C4-2B (cell line): ENCODE results near the gene GABRA5.

ENCODE experiments used
- ZFX ChIP-seq: fragments of 450-650 bp; IDR thresholded peaks from 2 replicates; pipeline ENCODE4 v1.6.1; 2017
- TF ChIP-seq, protein P1 (sequence below): fragments of 450-650 bp; conservative IDR thresholded peaks from 2 replicates; pipeline ENCODE4 v1.5.1; 2017; ENCODE audit warnings: mild to moderate bottlenecking

GRCh38 chr15:26893351-26894065, 26.6 kb downstream of the GABRA5 start:
- TF ChIP-seq, protein P1, sequence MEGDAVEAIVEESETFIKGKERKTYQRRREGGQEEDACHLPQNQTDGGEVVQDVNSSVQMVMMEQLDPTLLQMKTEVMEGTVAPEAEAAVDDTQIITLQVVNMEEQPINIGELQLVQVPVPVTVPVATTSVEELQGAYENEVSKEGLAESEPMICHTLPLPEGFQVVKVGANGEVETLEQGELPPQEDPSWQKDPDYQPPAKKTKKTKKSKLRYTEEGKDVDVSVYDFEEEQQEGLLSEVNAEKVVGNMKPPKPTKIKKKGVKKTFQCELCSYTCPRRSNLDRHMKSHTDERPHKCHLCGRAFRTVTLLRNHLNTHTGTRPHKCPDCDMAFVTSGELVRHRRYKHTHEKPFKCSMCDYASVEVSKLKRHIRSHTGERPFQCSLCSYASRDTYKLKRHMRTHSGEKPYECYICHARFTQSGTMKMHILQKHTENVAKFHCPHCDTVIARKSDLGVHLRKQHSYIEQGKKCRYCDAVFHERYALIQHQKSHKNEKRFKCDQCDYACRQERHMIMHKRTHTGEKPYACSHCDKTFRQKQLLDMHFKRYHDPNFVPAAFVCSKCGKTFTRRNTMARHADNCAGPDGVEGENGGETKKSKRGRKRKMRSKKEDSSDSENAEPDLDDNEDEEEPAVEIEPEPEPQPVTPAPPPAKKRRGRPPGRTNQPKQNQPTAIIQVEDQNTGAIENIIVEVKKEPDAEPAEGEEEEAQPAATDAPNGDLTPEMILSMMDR, result no peak
- TF ChIP-seq ZFX, result no peak
